Endothelial cell of umbilical vein (primary cell): Measurements from ENCODE around the gene ZNF670.

Experiments used
- EZH2 ChIP-seq: IDR thresholded peaks from 2 replicates; pipeline ENCODE4 v1.6.1; 2012; ENCODE audit warnings: borderline replicate concordance, low read depth, mild to moderate bottlenecking, moderate library complexity, low read length, inconsistent platforms; ENCODE audit not compliant: severe bottlenecking
- TF ChIP-seq, protein P1 (sequence below), 2 donors: IDR thresholded peaks; 1 replicate in 1 of 2; 2 replicates in 1 of 2; pipeline ENCODE4 v1.5.1; 2011; ENCODE audit warnings: low read length in 2 of 2, mild to moderate bottlenecking in 2 of 2, moderate library complexity in 2 of 2, control low read depth in 1 of 2, inconsistent platforms in 1 of 2, low read depth in 1 of 2; ENCODE audit not compliant: insufficient read depth in 1 of 2; ENCODE audit errors: extremely low read depth in 1 of 2

DNA sequence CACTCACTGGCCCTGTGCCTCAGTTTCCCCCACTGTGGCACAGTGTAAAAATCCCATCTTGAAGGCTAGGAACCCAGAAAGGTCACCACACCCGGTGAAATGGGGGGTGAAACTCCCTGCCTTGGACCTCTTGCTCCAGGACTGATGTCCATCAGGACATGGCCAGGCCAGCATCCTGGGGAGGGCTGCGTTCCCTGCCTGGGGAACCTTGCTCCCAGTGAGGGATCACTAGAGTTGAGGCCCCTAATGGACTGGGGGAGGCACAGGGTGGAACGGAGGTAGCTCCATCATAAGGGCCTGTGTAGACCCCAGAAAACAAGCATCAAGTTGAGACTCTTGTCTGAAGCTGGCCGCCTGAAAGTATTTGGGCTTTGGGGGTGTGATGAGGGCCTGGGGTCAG lies 10.4 kb upstream of the ZNF670 start:
- no peak for TF ChIP-seq EZH2
- TF ChIP-seq, protein P1, sequence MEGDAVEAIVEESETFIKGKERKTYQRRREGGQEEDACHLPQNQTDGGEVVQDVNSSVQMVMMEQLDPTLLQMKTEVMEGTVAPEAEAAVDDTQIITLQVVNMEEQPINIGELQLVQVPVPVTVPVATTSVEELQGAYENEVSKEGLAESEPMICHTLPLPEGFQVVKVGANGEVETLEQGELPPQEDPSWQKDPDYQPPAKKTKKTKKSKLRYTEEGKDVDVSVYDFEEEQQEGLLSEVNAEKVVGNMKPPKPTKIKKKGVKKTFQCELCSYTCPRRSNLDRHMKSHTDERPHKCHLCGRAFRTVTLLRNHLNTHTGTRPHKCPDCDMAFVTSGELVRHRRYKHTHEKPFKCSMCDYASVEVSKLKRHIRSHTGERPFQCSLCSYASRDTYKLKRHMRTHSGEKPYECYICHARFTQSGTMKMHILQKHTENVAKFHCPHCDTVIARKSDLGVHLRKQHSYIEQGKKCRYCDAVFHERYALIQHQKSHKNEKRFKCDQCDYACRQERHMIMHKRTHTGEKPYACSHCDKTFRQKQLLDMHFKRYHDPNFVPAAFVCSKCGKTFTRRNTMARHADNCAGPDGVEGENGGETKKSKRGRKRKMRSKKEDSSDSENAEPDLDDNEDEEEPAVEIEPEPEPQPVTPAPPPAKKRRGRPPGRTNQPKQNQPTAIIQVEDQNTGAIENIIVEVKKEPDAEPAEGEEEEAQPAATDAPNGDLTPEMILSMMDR (IDR thresholded peaks at IDR 0.05; ENCODE audit: extremely low read depth in 1 of 2, insufficient read depth in 1 of 2, low read depth in 1 of 2, low read length in 2 of 2): no peak
